Sigmoid colon (tissue), 4 donors: ENCODE data around the gene VCAN.

Experiments
- CTCF ChIP-seq, 4 experiments: fragments of 450-650 bp in 3 of 4; fragments of 200-600 bp in 1 of 4; IDR thresholded peaks; one replicate each; pipeline ENCODE4 v1.5.1; 2016 to 2019; ENCODE audit warnings: antibody characterized with exemption in 4 of 4, mild to moderate bottlenecking in 3 of 4, moderate library complexity in 2 of 4
- POLR2A ChIP-seq, 2 donors: fragments of 450-650 bp; IDR thresholded peaks; one replicate each; pipeline ENCODE4 v1.6.1; 2016; ENCODE audit warnings: antibody characterized with exemption in 2 of 2, mild to moderate bottlenecking in 2 of 2, moderate library complexity in 2 of 2
- POLR2AphosphoS5 ChIP-seq, 4 donors: sonication (generic); formaldehyde crosslinking; IDR thresholded peaks; one replicate each; pipeline ENCODE4 v1.6.1; 2017; ENCODE audit warnings: antibody characterized with exemption in 4 of 4

GRCh38 chr5:83428890-83429289, 42.7 kb upstream of the VCAN start:
- TF ChIP-seq POLR2A (IDR thresholded peaks at IDR 0.05) (no peak), POLR2AphosphoS5 (IDR thresholded peaks at IDR 0.05) (no peak), CTCF (IDR thresholded peaks at IDR 0.05) (no peak)
